Pancreas (tissue), 10 donors: ENCODE results near the gene ULK2. TPM values are rescaled to one million over a fixed set of nuclear protein-coding genes. Genes with fewer than 3 reads are reported as not detected.
"Not testable (repeated sequence)": the region's sequence is repeated elsewhere in the genome, so short reads cannot be mapped to it uniquely, and the experiment has no call there.

Experiments used
- ATAC-seq, 4 donors: fragments of 200-7000 bp; cut with Tn5 transposase; one replicate each; pipeline versions ENCODE4 v1.8.0 to v1.9.1; 2020; ENCODE audit warnings: mild to moderate bottlenecking in 4 of 4, moderate library complexity in 4 of 4
- DNase-seq, 6 donors: peaks; one replicate each; pipeline ENCODE4 v3.0.0-alpha.2; 2020
- FAIRE-seq: peaks from 2 replicates; lab custom pipeline; 2012; peaks lifted over from hg19 to GRCh38; lab: Jason Lieb, UNC
- H3K27ac ChIP-seq, 4 donors: fragments of 200-600 bp; sonication (generic); 1 replicate in 3 of 4; 2 replicates in 1 of 4; pipeline versions ENCODE4 v1.5.0 to v1.8.0; 2020
- H3K27me3 ChIP-seq, 4 donors: fragments of 200-600 bp; one replicate each; pipeline ENCODE4 v1.8.0; 2021
- H3K36me3 ChIP-seq, 3 donors: fragments of 200-600 bp; sonication (generic) in 1 of 3; one replicate each; pipeline versions ENCODE4 v1.5.0 to v1.8.0; 2020 to 2021
- H3K4me1 ChIP-seq, 3 donors: fragments of 200-600 bp; one replicate each; pipeline ENCODE4 v1.8.0; 2021
- H3K4me3 ChIP-seq, 4 donors: fragments of 200-600 bp; sonication (generic) in 2 of 4; one replicate each; pipeline versions ENCODE4 v1.5.0 to v1.8.0; 2020 to 2021
- H3K9me3 ChIP-seq, 4 donors: fragments of 200-600 bp; one replicate each; pipeline ENCODE4 v1.8.0; 2021
- CTCF ChIP-seq, 4 donors: fragments of 200-600 bp; sonication (generic) in 3 of 4; IDR thresholded peaks; one replicate each; pipeline versions ENCODE4 v1.5.0 to v1.8.0; 2021; ENCODE audit warnings: antibody characterized with exemption in 4 of 4
- WGBS, 2 donors: extraction: QIAGEN DNeasy Blood & Tissue Kit; methylation state at CpG; one replicate each; pipeline ENCODE4 v1.1.7; 2013; 5-methylcytosine and 5-hydroxymethylcytosine counted together
- intact Hi-C, 3 donors: fragments of 100-400 bp; cut with DNase I; formaldehyde crosslinking; loops; one replicate each; pipeline versions ENCODE4 v1.11.1 to v1.14.2; 2022
- polyA plus RNA-seq, 2 donors: library from polyadenylated mRNA; stranded (reverse); fragments of 200-250 nt; gene quantifications; one replicate each; pipeline ENCODE4 v1.2.3, GENCODE V29; 2013
- total RNA-seq, 6 donors: library from RNA; stranded (reverse); fragmentation: NEBNext Ultra II Directional in 4 of 6; extraction: Animal tissue kit (Norgen Biotek cat#: 25700) in 4 of 6; gene quantifications; one replicate each; pipeline versions ENCODE4 v1.2.1 to v1.2.4, GENCODE V29; 2021 to 2023
- donor health status: healthy with polysubstance abuse.
- donor health status: DM: no; HTN: no; CAD: no; lungs with moderate emphysema.
- donor health status: DM: no; HTN: no; CAD: no.
- donor health status: control.
- donor health status: control.
- donor health status: Bipolar disorder and iron deficiency.
- donor health status: DM: yes; HTN: yes; CAD: no.
- donor health status: DM: no; HTN: no; CAD: no.
- donor health status: DM: no; HTN: no; CAD: no.
- donor health status: DM: yes; HTN: yes; CAD: no.

ULK2 gene
- total and polyA plus RNA-seq, 8 donors, result 3.1 to 12.5 (median 5.7) TPM

DNA sequence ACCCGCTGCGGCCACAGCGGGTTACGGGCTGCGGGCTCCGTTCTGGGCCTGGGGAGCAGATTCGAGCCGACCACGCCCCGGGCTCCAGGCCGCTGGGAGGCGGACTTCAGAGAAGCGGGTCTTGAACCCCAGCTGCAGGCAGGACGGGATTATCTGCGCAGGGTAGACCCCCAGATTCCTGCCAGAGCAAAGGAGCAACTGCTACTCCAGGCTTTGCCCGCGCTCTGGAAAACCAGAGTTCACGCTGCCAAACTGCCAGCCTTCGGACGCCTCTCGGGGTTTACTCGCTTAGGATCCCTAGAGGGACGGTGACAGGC lies 301 bp upstream of the ULK2 start:
- intact Hi-C loops, result no loop called here
- Histone ChIP-seq H3K27me3 (no peaks in the 10 kb centered on the region), H3K9me3 (no peaks in the 10 kb centered on the region), H3K27ac (peak overlapping the region in 3 of 4 donors; percentile 79 to 87 (median 82)), H3K4me1 (peaks cover 6 to 12% (median 10%) of the 10 kb centered on the region in 3 donors), H3K36me3 (no peaks in the 10 kb centered on the region), H3K4me3 (peak overlapping the region; percentile 68 to 91 (median 88))
- WGBS, 2 donors, result 33 to 45% methylated on average over 23 of the region's 23 CpGs
- DNase-seq (no peak), FAIRE-seq (no peak), ATAC-seq (no peak)
- no peak for TF ChIP-seq CTCF (IDR thresholded peaks at IDR 0.05)

- Histone ChIP-seq H3K4me3 (peak overlapping the region; percentile 68 to 91 (median 88)), H3K27ac (peak overlapping the region; percentile 71 to 87 (median 80)), H3K36me3 (no peaks in the 10 kb centered on the region), H3K9me3 (no peaks in the 10 kb centered on the region), H3K4me1 (peaks cover 6 to 12% (median 10%) of the 10 kb centered on the region in 3 donors), H3K27me3 (no peaks in the 10 kb centered on the region)
- TF ChIP-seq CTCF (IDR thresholded peaks at IDR 0.05), result no peak
- peak; percentile 62 to 87 (median 80) for ATAC-seq
- WGBS, 2 donors, result 0% methylated on average over 20 to 27 of the region's 27 CpGs
- intact Hi-C loops, result no loop called here
- no peak for FAIRE-seq
- peak; percentile 59 to 84 (median 66) for DNase-seq
Observed at GRCh38 chr17:19867079-19867328, 732 bp downstream of the ULK2 start.

- WGBS, 2 donors, result 87 to 91% methylated on average over 3 of the region's 3 CpGs
- DNase-seq (no peak), FAIRE-seq (no peak), ATAC-seq (no peak)
- Histone ChIP-seq H3K27me3 (no peaks in the 10 kb centered on the region), H3K36me3 (peaks cover 0 to 6% (median 0%) of the 10 kb centered on the region in 3 donors), H3K27ac (no peak overlapping the region), H3K4me3 (no peak overlapping the region), H3K4me1 (peaks cover 6 to 12% (median 10%) of the 10 kb centered on the region in 3 donors), H3K9me3 (no peaks in the 10 kb centered on the region)
- no peak for TF ChIP-seq CTCF (IDR thresholded peaks at IDR 0.05)
- intact Hi-C loops, result no loop called here
Observed at GRCh38 chr17:19865021-19865420, 2.7 kb downstream of the ULK2 start.

- H3K4me3 ChIP-seq, H3K36me3 ChIP-seq, ATAC-seq, H3K27me3 ChIP-seq, intact Hi-C loops, H3K9me3 ChIP-seq, H3K27ac ChIP-seq, FAIRE-seq, H3K4me1 ChIP-seq, DNase-seq: not testable (repeated sequence)
- WGBS, 2 donors, result 94 to 97% methylated on average over 9 of the region's 9 CpGs
Observed at GRCh38 chr17:19860647-19861177, 7.0 kb downstream of the ULK2 start.

DNA sequence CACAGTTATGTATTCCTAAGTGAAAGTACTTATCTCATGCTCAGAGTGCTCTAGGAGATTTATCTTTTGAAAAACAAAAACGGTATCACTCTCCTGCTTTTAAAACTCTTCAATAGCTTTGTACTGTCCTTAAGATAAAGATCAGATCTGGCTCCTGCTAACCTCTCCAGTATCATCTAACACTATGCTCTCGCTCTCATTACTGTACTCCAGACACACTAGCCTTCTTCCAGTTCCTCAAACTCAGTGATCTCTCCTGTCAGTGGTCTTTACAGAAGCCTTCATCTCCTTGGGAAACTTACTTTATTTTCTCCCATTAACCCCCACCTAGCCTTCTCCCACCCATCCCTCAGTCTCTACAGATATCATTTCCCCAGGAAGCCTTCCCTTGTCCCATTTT lies 10.1 kb downstream of the ULK2 start:
- Histone ChIP-seq H3K4me3 (no peak overlapping the region), H3K27ac (no peak overlapping the region), H3K36me3 (peaks cover 0 to 6% (median 0%) of the 10 kb centered on the region in 3 donors), H3K9me3 (no peaks in the 10 kb centered on the region), H3K27me3 (no peaks in the 10 kb centered on the region), H3K4me1 (no peaks in the 10 kb centered on the region)
- ATAC-seq (no peak), FAIRE-seq (no peak), DNase-seq (no peak)
- no peak for TF ChIP-seq CTCF (IDR thresholded peaks at IDR 0.05)
- 54 to 57% methylated on average over 2 of the region's 2 CpGs for WGBS, 2 donors
- intact Hi-C loops, result no loop called here
